DMS 273 treated with DMSO at 0.1 percent for 48 hours (cell line): Measurements from ENCODE around the gene ZNF777.
"Not testable (repeated sequence)": the region's sequence is repeated elsewhere in the genome, so short reads cannot be mapped to it uniquely, and the experiment has no call there.

Experiments used
- DNase-seq: peaks from one replicate; lab custom pipeline; 2025; lab: John Stamatoyannopoulos, UW

Gene ZNF777

GRCh38 chr7:149450821-149451220 is 10.0 kb downstream of the ZNF777 start:
- DNase-seq = no peak

- DNase-seq = no peak
Observed at GRCh38 chr7:149449897-149450296, 11.0 kb downstream of the ZNF777 start.

GRCh38 chr7:149448961-149449360 is 11.9 kb downstream of the ZNF777 start:
- no peak for DNase-seq

- DNase-seq = not testable (repeated sequence)
Observed at GRCh38 chr7:149446026-149446425, 14.8 kb downstream of the ZNF777 start.

- DNase-seq = no peak
Observed at GRCh38 chr7:149444287-149444686, 16.6 kb downstream of the ZNF777 start.

- DNase-seq = no peak
Observed at GRCh38 chr7:149443523-149443922, 17.3 kb downstream of the ZNF777 start.

GRCh38 chr7:149442924-149443323 is 17.9 kb downstream of the ZNF777 start:
- DNase-seq = no peak

- no peak for DNase-seq
Observed at GRCh38 chr7:149440222-149440621, 20.6 kb downstream of the ZNF777 start.

- no peak for DNase-seq
Observed at GRCh38 chr7:149436358-149436757, 24.5 kb downstream of the ZNF777 start.

GRCh38 chr7:149433124-149433523 is 27.7 kb downstream of the ZNF777 start:
- DNase-seq = no peak

- DNase-seq = no peak
Observed at GRCh38 chr7:149432121-149432691, 28.7 kb downstream of the ZNF777 start.

- DNase-seq = no peak
Observed at GRCh38 chr7:149431486-149432120, 29.3 kb downstream of the ZNF777 start.

GRCh38 chr7:149430192-149430591 is 30.7 kb downstream of the ZNF777 start:
- DNase-seq = no peak

- no peak for DNase-seq
Observed at GRCh38 chr7:149427893-149428292, 33.0 kb downstream of the ZNF777 start.

- no peak for DNase-seq
Observed at GRCh38 chr7:149427096-149427680, 33.7 kb downstream of the ZNF777 start.

- DNase-seq = no peak
Observed at GRCh38 chr7:149423449-149424110, 37.3 kb downstream of the ZNF777 start.

- DNase-seq = no peak
Observed at GRCh38 chr7:149422914-149423301, 38.0 kb downstream of the ZNF777 start.

- DNase-seq = peak; percentile 94
Observed at GRCh38 chr7:149422162-149422913, 38.5 kb downstream of the ZNF777 start.

- DNase-seq = no peak
Observed at GRCh38 chr7:149420006-149420405, 40.9 kb downstream of the ZNF777 start.

GRCh38 chr7:149415391-149416071 is 45.3 kb downstream of the ZNF777 start:
- no peak for DNase-seq

- DNase-seq = no peak
Observed at GRCh38 chr7:149414745-149415390, 46.0 kb downstream of the ZNF777 start.
